SKM-1 treated with dmso at 0.1 percent for 144 hours (cell line): ENCODE measurements around the gene KIF16B.
"Not testable (repeated sequence)": the region's sequence is repeated elsewhere in the genome, so short reads cannot be mapped to it uniquely, and the experiment has no call there.

Experiments used
- DNase-seq: peaks from one replicate; lab custom pipeline; 2025; ENCODE audit not compliant: unreplicated experiment; lab: John Stamatoyannopoulos, UW

KIF16B gene

GRCh38 chr20:16267526-16267925 lies 305.7 kb downstream of the KIF16B start:
- DNase-seq: no peak

GRCh38 chr20:16265334-16265733 lies 307.9 kb downstream of the KIF16B start:
- DNase-seq: no peak

GRCh38 chr20:16263582-16263981 lies 309.7 kb downstream of the KIF16B start:
- DNase-seq: no peak

GRCh38 chr20:16262594-16262993 lies 310.7 kb downstream of the KIF16B start:
- no peak for DNase-seq

- no peak for DNase-seq
Measured at GRCh38 chr20:16261733-16262273, 311.4 kb downstream of the KIF16B start.

GRCh38 chr20:16260911-16261310 lies 312.3 kb downstream of the KIF16B start:
- DNase-seq: no peak

- DNase-seq: not testable (repeated sequence)
Measured at GRCh38 chr20:16260133-16260532, 313.1 kb downstream of the KIF16B start.

GRCh38 chr20:16258766-16259165 lies 314.5 kb downstream of the KIF16B start:
- no peak for DNase-seq

- DNase-seq: no peak
Measured at GRCh38 chr20:16257813-16258430, 315.3 kb downstream of the KIF16B start.

GRCh38 chr20:16257021-16257420 lies 316.2 kb downstream of the KIF16B start:
- no peak for DNase-seq

GRCh38 chr20:16246870-16247269 lies 326.4 kb downstream of the KIF16B start:
- DNase-seq: no peak

GRCh38 chr20:16246291-16246690 lies 327.0 kb downstream of the KIF16B start:
- DNase-seq: no peak

- no peak for DNase-seq
Measured at GRCh38 chr20:16245879-16246278, 327.4 kb downstream of the KIF16B start.

GRCh38 chr20:16244892-16245291 lies 328.4 kb downstream of the KIF16B start:
- no peak for DNase-seq

- DNase-seq: no peak
Measured at GRCh38 chr20:16243470-16243869, 329.8 kb downstream of the KIF16B start.

- no peak for DNase-seq
Measured at GRCh38 chr20:16241911-16242310, 331.3 kb downstream of the KIF16B start.

GRCh38 chr20:16240355-16240754 lies 332.9 kb downstream of the KIF16B start:
- no peak for DNase-seq

GRCh38 chr20:16236589-16237241 lies 336.5 kb downstream of the KIF16B start:
- DNase-seq: no peak

- no peak for DNase-seq
Measured at GRCh38 chr20:16230402-16230801, 342.8 kb downstream of the KIF16B start.

GRCh38 chr20:16229813-16230212 lies 343.4 kb downstream of the KIF16B start:
- DNase-seq: no peak

GRCh38 chr20:16228722-16229121 lies 344.5 kb downstream of the KIF16B start:
- no peak for DNase-seq

GRCh38 chr20:16226961-16227360 lies 346.3 kb downstream of the KIF16B start:
- DNase-seq: not testable (repeated sequence)

GRCh38 chr20:16224836-16225235 lies 348.4 kb downstream of the KIF16B start:
- no peak for DNase-seq
